Choroid plexus epithelial cell (primary cell): ENCODE measurements around the gene SUGT1.

Source experiments
- DNase-seq: peaks from one replicate; pipeline ENCODE4 v3.0.0-alpha.2; 2010; ENCODE audit warnings: low read depth
- H3K4me3 ChIP-seq: 2 replicates; pipeline ENCODE4 v1.5.1; 2011; ENCODE audit warnings: low read depth, mild to moderate bottlenecking, control low read depth, low read length, moderate library complexity
- CTCF ChIP-seq: conservative IDR thresholded peaks from 2 replicates; pipeline ENCODE4 v1.5.1; 2011; ENCODE audit warnings: low read depth, mild to moderate bottlenecking, control low read depth, inconsistent platforms, low read length, moderate library complexity

The SUGT1 gene

GRCh38 chr13:52723181-52723580 is 70.5 kb downstream of the SUGT1 start:
- no peak for DNase-seq
- no peak for TF ChIP-seq CTCF
- no peak overlapping the region for H3K4me3 ChIP-seq

- H3K4me3 ChIP-seq: no peak overlapping the region
- no peak for DNase-seq
- TF ChIP-seq CTCF: no peak
Measured at GRCh38 chr13:52725302-52725701, 72.7 kb downstream of the SUGT1 start.

DNA sequence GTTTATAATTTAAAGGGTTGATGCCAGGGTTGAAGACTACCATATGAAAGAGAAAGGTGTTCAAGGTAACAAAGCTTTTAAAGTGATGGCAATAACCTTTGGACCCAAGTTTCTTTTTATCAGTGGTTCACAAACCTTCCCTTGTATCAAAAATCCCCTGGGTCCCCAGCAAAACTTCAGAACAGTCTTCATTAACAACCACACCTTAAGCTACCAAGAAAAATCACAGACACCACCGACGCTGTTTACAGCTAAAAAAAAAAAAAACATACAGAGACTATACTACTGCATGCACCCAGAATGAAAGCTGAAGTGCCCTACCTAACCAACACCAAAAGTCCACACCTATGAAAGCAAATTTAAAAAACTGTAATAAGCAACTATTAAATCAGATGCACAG is 73.6 kb downstream of the SUGT1 start:
- no peak overlapping the region for H3K4me3 ChIP-seq
- no peak for DNase-seq
- TF ChIP-seq CTCF: no peak

DNA sequence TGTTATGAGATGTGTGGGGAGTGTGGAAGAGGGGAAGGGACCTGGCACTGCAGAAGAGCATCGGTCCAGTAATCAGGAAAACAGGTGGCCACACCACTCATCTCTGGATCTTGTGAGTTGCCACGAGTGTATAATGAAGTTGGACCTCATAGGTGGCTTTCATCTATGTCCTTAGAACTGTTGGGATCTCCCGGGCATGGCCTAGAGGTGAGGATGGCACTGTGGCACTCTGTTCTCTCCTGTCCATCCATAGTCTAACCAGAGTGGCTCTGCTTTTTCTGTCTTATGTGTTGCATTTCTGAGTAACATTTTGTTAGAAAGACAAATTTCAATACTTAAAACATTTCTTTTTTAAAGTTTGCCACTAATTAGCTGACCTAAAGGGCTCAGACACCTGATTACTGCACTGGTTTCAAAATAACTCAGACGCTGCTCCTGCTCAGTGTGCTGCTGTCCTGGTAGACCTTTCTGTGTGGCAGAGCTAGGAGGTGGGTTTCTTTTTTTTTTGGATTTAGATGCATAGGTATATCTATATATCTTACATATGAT is 81.5 kb downstream of the SUGT1 start:
- no peak overlapping the region for H3K4me3 ChIP-seq
- TF ChIP-seq CTCF: no peak
- DNase-seq: no peak

DNA sequence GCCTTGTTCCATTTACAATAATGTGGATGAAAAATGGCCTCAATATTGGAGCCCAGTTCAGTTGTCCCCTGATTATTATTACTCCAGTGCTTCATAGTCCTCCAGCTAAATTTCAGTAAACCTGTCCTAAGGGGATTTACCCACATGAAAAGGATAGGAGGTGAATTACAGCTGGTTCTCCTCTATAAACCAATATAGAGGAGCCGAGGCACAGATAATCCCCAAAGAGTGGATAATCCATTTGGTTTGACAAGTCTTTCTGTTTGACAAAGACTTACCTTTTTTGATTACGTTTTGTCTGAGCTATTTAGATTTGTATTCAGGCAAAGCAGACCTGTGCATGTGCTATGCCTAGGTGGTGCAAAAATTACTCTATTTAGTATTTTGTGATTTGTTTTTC is 84.3 kb downstream of the SUGT1 start:
- no peak for TF ChIP-seq CTCF
- no peak overlapping the region for H3K4me3 ChIP-seq
- no peak for DNase-seq

DNA sequence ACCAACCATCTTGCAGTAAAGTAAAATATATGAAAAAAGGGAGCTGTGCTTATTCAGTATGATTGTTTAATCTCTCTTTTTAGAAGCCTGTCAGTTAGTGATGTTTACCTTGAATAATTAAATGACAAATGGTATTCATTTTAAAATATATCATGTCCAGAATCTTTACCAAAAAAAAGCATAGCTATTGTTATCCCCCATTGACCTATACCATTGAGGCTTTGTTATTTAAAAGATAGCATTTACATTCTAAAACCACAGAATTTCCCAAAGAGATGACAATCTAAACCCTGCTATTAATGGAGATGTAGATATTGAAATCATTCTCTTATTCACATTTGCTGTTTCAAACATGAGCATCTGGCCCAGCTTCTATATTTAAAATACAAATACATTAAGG is 84.8 kb downstream of the SUGT1 start:
- no peak overlapping the region for H3K4me3 ChIP-seq
- no peak for TF ChIP-seq CTCF
- DNase-seq: no peak

DNA sequence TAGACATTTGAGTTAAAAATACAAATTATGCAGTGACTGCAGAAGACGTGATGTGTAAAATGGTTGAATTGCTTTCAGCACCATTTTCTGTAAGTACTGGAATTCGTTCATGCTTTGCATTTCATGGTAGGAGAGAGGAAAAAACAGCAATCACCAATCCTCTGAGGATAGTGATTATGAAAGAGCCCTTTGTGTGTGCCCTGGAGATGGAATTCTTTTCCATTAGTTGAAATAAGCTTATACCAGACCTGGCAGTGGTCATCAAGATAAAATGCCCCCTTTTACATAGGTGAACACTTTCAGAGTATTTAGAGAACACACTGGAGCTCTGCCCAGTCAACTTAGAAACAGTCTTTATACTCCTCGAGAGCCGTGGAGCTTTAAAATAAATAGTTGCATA is 85.3 kb downstream of the SUGT1 start:
- no peak overlapping the region for H3K4me3 ChIP-seq
- no peak for DNase-seq
- no peak for TF ChIP-seq CTCF
